ENCODE measurements around the gene PDE10A. TPM values are rescaled to one million over a fixed set of nuclear protein-coding genes. Genes with fewer than 3 reads are reported as not detected.

Gene PDE10A
- total RNA-seq, 1 donor: 12.7 TPM

DNA sequence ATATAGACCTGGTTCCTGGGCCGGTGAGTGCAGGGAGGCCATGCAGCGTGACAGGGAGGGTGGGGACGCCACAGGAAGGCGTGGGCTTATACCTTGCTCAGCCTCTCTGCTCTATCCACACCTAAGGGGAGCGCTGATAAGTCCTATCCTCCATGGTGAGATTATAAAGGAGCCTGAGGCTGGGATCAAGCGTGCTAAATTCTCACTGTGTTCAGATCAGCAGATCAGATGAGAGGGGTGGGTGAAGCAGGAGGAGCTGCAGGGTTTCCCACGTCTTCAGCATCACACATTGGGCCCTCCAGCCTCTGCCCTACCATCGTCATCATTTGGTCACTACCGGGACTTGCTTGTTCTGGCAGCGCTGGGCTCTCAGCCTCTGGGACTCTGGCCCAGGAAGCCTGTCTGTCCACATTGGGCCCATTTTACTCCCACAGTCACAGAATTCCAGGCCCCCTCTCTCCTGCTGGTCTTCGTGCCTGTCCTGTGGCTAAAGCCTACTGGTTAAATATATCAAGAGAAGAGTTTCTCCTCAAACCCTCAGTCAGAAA lies 29.1 kb upstream of the PDE10A start:
- DNase-seq (ENCODE audit: low read depth): peak; percentile 11
- TF ChIP-seq, protein P1, sequence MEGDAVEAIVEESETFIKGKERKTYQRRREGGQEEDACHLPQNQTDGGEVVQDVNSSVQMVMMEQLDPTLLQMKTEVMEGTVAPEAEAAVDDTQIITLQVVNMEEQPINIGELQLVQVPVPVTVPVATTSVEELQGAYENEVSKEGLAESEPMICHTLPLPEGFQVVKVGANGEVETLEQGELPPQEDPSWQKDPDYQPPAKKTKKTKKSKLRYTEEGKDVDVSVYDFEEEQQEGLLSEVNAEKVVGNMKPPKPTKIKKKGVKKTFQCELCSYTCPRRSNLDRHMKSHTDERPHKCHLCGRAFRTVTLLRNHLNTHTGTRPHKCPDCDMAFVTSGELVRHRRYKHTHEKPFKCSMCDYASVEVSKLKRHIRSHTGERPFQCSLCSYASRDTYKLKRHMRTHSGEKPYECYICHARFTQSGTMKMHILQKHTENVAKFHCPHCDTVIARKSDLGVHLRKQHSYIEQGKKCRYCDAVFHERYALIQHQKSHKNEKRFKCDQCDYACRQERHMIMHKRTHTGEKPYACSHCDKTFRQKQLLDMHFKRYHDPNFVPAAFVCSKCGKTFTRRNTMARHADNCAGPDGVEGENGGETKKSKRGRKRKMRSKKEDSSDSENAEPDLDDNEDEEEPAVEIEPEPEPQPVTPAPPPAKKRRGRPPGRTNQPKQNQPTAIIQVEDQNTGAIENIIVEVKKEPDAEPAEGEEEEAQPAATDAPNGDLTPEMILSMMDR (IDR thresholded peaks at IDR 0.05; ENCODE audit: insufficient read depth, low read length): no peak
- no peak overlapping the region for H3K4me3 ChIP-seq (ENCODE audit: low read depth, low read length)

DNA sequence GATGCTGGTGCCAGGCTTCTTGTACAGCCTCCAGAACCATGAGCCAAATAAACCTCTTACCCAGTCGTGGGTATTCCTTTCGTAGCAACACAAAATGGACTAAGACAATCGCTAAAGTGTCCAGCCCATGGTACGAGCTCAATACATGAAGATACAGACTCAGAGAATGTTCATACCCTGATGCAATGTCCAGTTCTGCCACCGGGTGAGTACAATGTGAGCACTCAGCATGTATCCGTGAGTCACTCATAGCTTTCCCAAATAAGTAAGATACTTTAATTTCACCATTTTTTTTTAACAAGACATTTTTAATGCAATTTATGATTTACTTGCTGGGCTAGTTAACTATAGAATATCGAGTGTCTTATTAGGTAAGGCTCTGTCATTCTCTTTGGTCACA lies 26.7 kb upstream of the PDE10A start:
- TF ChIP-seq, protein P1 (IDR thresholded peaks at IDR 0.05; ENCODE audit: insufficient read depth, low read length): peak; percentile 13
- peak; percentile 28 for DNase-seq (ENCODE audit: low read depth)
- no peak overlapping the region for H3K4me3 ChIP-seq (ENCODE audit: low read depth, low read length)

DNA sequence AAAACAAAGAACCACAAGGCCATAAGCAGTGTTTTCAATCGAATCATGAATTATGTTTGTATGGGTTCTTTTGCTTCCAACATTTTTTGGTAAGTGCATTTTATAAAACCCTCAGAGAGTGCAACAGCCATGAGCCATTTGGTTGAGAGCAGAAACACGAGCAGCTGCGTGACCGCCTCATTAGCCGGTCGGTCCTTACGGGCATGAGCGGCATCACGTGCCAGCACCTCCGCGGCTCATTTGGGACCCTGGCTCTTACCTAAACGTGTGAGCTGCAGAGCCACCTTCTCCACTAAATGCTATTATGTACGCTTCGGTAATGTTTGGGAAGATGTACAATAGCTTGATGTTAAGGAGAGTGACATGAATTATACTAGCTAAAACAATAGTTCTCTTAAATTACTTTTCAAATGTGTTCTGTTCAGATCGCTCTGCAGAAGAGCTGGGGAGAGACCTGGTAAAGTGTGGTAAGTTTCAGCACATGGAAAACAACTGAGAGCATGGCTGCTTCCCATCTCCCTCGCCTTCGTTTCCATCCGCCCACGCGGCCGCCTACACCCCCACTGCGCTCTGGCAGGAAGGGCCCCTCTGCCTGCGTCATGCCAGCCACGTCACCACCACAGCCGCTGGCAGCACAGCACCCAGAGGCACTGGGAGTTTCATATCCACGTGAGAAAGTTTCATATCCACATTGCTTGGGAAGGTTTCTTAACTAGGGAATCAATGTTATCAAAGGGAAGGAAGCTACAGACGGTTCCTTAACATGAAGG lies 23.7 kb upstream of the PDE10A start:
- TF ChIP-seq, protein P1 (IDR thresholded peaks at IDR 0.05; ENCODE audit: insufficient read depth, low read length): no peak
- H3K4me3 ChIP-seq (ENCODE audit: low read depth, low read length): no peak overlapping the region
- no peak for DNase-seq (ENCODE audit: low read depth)

DNA sequence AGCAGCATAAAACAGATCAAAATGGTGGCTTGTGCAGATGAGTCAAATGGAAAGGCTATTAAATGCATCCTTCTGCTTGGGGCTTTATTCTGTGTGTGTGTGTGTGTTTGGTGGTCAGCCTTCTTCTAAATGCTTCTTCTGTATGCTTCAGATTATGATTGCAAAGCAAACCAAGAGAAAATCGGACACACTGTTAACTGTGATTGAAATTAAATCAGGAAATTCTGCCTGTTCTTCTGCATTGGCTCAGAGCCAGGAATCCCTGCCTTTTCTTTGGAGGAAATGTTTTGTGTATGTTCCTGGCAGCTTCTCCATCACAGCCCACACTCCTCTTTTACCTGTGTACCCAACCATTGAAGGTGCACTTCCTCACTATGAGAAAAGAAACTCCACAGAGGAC lies 22.3 kb upstream of the PDE10A start:
- TF ChIP-seq, protein P1 (IDR thresholded peaks at IDR 0.05; ENCODE audit: insufficient read depth, low read length): no peak
- H3K4me3 ChIP-seq (ENCODE audit: low read depth, low read length): no peak overlapping the region
- DNase-seq (ENCODE audit: low read depth): no peak

DNA sequence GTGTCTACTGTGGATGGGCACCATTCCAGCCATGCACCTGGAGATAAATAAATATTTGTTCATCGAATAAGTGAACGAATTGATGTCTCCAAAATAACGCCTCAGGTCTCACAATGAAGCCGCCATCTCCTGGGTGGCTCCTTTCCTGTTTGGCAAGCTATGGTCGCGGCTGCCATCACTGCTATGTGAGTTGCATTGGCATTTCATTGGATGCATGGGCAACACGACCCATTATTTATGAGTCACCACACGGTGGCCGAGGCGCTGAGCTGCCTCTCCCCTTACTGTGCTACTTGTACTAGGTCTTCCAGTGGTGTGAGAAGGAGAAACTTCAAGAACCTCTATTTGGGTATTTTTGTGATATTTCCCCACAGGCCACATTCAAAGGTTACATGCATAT lies 21.3 kb upstream of the PDE10A start:
- no peak overlapping the region for H3K4me3 ChIP-seq (ENCODE audit: low read depth, low read length)
- DNase-seq (ENCODE audit: low read depth): no peak
- TF ChIP-seq, protein P1 (IDR thresholded peaks at IDR 0.05; ENCODE audit: insufficient read depth, low read length): no peak

DNA sequence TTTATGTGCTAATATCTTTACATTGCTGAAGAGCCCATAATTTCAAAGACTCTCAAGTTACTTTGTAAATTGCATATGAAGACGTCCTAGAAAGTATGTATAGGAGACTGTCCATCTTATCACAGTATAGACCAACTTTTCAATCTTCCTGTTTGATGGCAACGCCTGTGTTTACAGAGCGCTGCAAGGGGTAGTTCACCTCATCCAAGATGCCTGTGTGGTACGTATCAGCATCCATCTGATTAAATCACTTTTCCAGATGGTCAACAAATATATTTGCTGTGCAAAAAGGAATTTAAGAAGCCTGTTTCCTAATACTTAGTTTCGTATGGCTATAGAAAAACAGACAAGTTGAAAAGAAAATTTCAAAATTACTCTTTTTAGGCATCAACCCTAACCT lies 17.9 kb upstream of the PDE10A start:
- DNase-seq (ENCODE audit: low read depth): no peak
- TF ChIP-seq, protein P1 (IDR thresholded peaks at IDR 0.05; ENCODE audit: insufficient read depth, low read length): no peak
- no peak overlapping the region for H3K4me3 ChIP-seq (ENCODE audit: low read depth, low read length)

Data from fibroblast of the aortic adventitia (primary cell).